Smooth muscle cell (in vitro differentiated cells): ENCODE results near the gene CDX2. TPM values are rescaled to one million over a fixed set of nuclear protein-coding genes. Genes with fewer than 3 reads are reported as not detected.

Experiments
- DNase-seq: peaks from one replicate; lab custom pipeline; 2025; ENCODE audit not compliant: unreplicated experiment; lab: John Stamatoyannopoulos, UW
- H2AFZ ChIP-seq: fragments of 200-600 bp; sonication (generic); 2 replicates; pipeline ENCODE4 v1.6.0; 2016; ENCODE audit warnings: antibody characterized with exemption, low read depth, mild to moderate bottlenecking
- H3F3A ChIP-seq: fragments of 200-600 bp; sonication (generic); 2 replicates; pipeline ENCODE4 v1.6.0; 2017; ENCODE audit warnings: antibody characterized with exemption, low read depth
- H3K27ac ChIP-seq: fragments of 200-600 bp; sonication (generic); 2 replicates; pipeline ENCODE4 v1.5.1; 2016; ENCODE audit warnings: low read depth, mild to moderate bottlenecking
- H3K27me3 ChIP-seq: fragments of 200-600 bp; sonication (generic); 2 replicates; pipeline ENCODE4 v1.6.1; 2016; ENCODE audit warnings: low read depth, mild to moderate bottlenecking
- H3K36me3 ChIP-seq: fragments of 200-600 bp; sonication (generic); 2 replicates; pipeline ENCODE4 v1.5.1; 2016; ENCODE audit warnings: low read depth
- H3K4me1 ChIP-seq: fragments of 200-600 bp; sonication (generic); 2 replicates; pipeline ENCODE4 v1.5.1; 2016; ENCODE audit warnings: low read depth
- H3K4me2 ChIP-seq: fragments of 200-600 bp; sonication (generic); 2 replicates; pipeline ENCODE4 v1.6.0; 2016; ENCODE audit warnings: mild to moderate bottlenecking
- H3K4me3 ChIP-seq: fragments of 200-600 bp; sonication (generic); 2 replicates; pipeline ENCODE4 v1.5.1; 2016; ENCODE audit warnings: mild to moderate bottlenecking
- H3K79me2 ChIP-seq: fragments of 200-600 bp; sonication (generic); 2 replicates; pipeline ENCODE4 v1.6.0; 2016; ENCODE audit warnings: low read depth, mild to moderate bottlenecking
- H3K9ac ChIP-seq: fragments of 200-600 bp; sonication (generic); 2 replicates; pipeline ENCODE4 v1.6.0; 2016; ENCODE audit warnings: low read depth
- H3K9me3 ChIP-seq: fragments of 200-600 bp; sonication (generic); replicated peaks from 2 replicates; pipeline ENCODE4 v1.5.1; 2016; ENCODE audit warnings: low read depth
- H4K20me1 ChIP-seq: fragments of 200-600 bp; sonication (generic); 2 replicates; pipeline ENCODE4 v1.6.0; 2016; ENCODE audit warnings: low read depth
- CTCF ChIP-seq: fragments of 200-600 bp; sonication (generic); IDR thresholded peaks from 2 replicates; pipeline ENCODE4 v1.5.1; 2017; ENCODE audit warnings: borderline replicate concordance, mild to moderate bottlenecking, antibody characterized with exemption; ENCODE audit not compliant: insufficient read depth, poor library complexity, severe bottlenecking
- WGBS: methylation state at CpG from one replicate; pipeline ENCODE4 v1.1.7; 2016; ENCODE audit warnings: low lambda C conversion rate; 5-methylcytosine and 5-hydroxymethylcytosine counted together
- polyA plus RNA-seq: library from polyadenylated mRNA; unstranded; fragments of >200 nt; fragmentation: Nextera tagmentation; extraction: Ambion mirVana; gene quantifications from 2 replicates; pipeline ENCODE4 v1.2.1, GENCODE V29; 2016
- total RNA-seq: library from RNA; depleted of rRNA; stranded (reverse); fragments of >200 nt; gene quantifications from 2 replicates; pipeline ENCODE4 v1.2.3, GENCODE V29; 2014

Gene CDX2
- total and polyA plus RNA-seq, 2 experiments from 2014 or later, result 0.04 to 0.31 TPM

GRCh38 chr13:27928805-27929753, 40.0 kb downstream of the CDX2 start:
- peaks cover 100% of the 10 kb centered on the region for H3K27me3 ChIP-seq
- no peaks in the 10 kb centered on the region for H3K36me3 ChIP-seq
- no peak for TF ChIP-seq CTCF
- H3K79me2 ChIP-seq, result no peaks in the 10 kb centered on the region
- no peaks in the 10 kb centered on the region for H4K20me1 ChIP-seq
- no peaks in the 10 kb centered on the region for H3F3A ChIP-seq
- no peak overlapping the region for H3K4me2 ChIP-seq
- no peaks in the 10 kb centered on the region for H3K4me1 ChIP-seq
- H3K4me3 ChIP-seq, result no peak overlapping the region
- H3K9ac ChIP-seq, result no peak overlapping the region
- no peak overlapping the region for H2AFZ ChIP-seq
- no peak overlapping the region for H3K27ac ChIP-seq
- WGBS, result 18% methylated on average over 48 of the region's 48 CpGs
- H3K9me3 ChIP-seq, result no peaks in the 10 kb centered on the region
- DNase-seq, result no peak

DNA sequence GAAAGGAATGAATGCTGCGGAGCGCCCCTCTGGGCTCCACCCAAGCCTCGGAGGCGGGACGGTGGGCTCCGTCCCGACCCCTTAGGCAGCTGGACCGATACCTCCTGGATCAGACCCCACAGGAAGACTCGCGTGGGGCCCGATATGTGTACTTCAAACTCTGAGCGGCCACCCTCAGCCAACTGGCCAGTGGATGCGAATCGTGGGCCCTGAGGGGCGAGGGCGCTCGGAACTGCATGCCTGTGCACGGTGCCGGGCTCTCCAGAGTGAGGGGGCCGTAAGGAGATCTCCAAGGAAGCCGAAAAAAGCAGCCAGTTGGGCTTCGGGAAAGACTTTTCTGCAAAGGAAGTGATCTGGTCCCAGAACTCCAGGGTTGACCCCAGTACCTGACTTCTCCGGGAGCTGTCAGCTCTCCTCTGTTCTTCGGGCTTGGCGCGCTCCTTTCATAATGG, 40.7 kb downstream of the CDX2 start:
- Histone ChIP-seq H3K79me2 (no peaks in the 10 kb centered on the region), H3K27ac (no peak overlapping the region), H3K4me2 (no peak overlapping the region), H3K4me3 (no peak overlapping the region), H3K36me3 (no peaks in the 10 kb centered on the region), H2AFZ (no peak overlapping the region), H3K9me3 (no peaks in the 10 kb centered on the region), H4K20me1 (no peaks in the 10 kb centered on the region), H3K27me3 (peaks cover 100% of the 10 kb centered on the region), H3F3A (no peaks in the 10 kb centered on the region), H3K9ac (no peak overlapping the region), H3K4me1 (no peaks in the 10 kb centered on the region)
- DNase-seq, result no peak
- 17% methylated on average over 26 of the region's 26 CpGs for WGBS
- no peak for TF ChIP-seq CTCF

GRCh38 chr13:27927444-27928352, 41.4 kb downstream of the CDX2 start:
- Histone ChIP-seq H4K20me1 (no peaks in the 10 kb centered on the region), H3K79me2 (no peaks in the 10 kb centered on the region), H3K9ac (no peak overlapping the region), H3K4me2 (no peak overlapping the region), H2AFZ (no peak overlapping the region), H3K4me1 (no peaks in the 10 kb centered on the region), H3K4me3 (no peak overlapping the region), H3K27ac (no peak overlapping the region), H3K9me3 (no peaks in the 10 kb centered on the region), H3F3A (no peaks in the 10 kb centered on the region), H3K27me3 (peaks cover 100% of the 10 kb centered on the region), H3K36me3 (no peaks in the 10 kb centered on the region)
- WGBS, result 12% methylated on average over 52 of the region's 53 CpGs
- no peak for TF ChIP-seq CTCF
- DNase-seq, result no peak
